HL-60 (cell line): Measurements from ENCODE around the gene SNX1.

Source experiments
- DNase-seq, 2 experiments: peaks; one replicate each; pipeline ENCODE4 v3.0.0-alpha.2; 2010 to 2020; ENCODE audit warnings: low read depth in 1 of 2, low spot score in 1 of 2
- H3K27ac ChIP-seq: fragments of 250-450 bp; sonication (Bioruptor Pico); replicated peaks from 2 replicates; pipeline ENCODE4 v1.5.1; 2020; ENCODE audit warnings: mild to moderate bottlenecking, moderate library complexity
- H3K27me3 ChIP-seq: fragments of 250-450 bp; sonication (Bioruptor Pico); 2 replicates; pipeline ENCODE4 v1.5.1; 2021; ENCODE audit warnings: mild to moderate bottlenecking, moderate library complexity; ENCODE audit not compliant: insufficient read depth, poor library complexity, severe bottlenecking
- H3K4me3 ChIP-seq: replicated peaks from 2 replicates; pipeline ENCODE4 v1.5.1; 2011; ENCODE audit warnings: mild to moderate bottlenecking, control low read depth, low read length; ENCODE audit not compliant: insufficient read depth
- CTCF ChIP-seq: IDR thresholded peaks from one replicate; pipeline ENCODE4 v1.5.1; 2011; ENCODE audit warnings: low read length, control low read depth, inconsistent platforms; ENCODE audit not compliant: insufficient read depth
- GABPA ChIP-seq: IDR thresholded peaks from 2 replicates; pipeline ENCODE4 v1.6.1; 2012; ENCODE audit warnings: low read depth
- POLR2AphosphoS5 ChIP-seq: IDR thresholded peaks from 2 replicates; pipeline ENCODE4 v1.6.1; 2012; ENCODE audit warnings: low read depth
- REST ChIP-seq: IDR thresholded peaks from 2 replicates; pipeline ENCODE4 v1.6.1; 2012; ENCODE audit warnings: low read depth; ENCODE audit not compliant: insufficient replicate concordance
- SPI1 ChIP-seq: IDR thresholded peaks from 2 replicates; pipeline ENCODE4 v1.6.1; 2012; ENCODE audit warnings: low read depth, mild to moderate bottlenecking, borderline replicate concordance

The SNX1 gene

DNA sequence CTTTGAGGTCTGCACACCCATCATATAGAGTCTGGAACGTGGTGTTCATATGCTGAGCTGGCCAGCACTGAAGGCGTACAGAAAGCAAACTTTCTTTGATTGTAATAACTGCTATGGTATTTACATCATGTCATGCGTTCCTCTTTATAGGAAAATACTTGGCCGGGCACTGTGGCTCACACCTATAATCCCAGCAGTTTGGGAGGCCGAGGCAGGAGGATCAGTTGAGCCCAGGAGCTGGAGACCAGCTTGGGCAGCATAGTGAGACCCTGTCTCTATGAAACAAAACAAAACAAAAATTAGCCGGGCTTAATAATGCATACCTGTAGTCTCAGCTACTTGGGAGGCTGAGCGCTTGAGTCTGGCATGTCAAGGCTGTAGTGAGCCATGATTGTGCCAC, 52.4 kb downstream of the SNX1 start:
- no peak for TF ChIP-seq CTCF
- TF ChIP-seq GABPA, result no peak
- no peak for TF ChIP-seq POLR2AphosphoS5
- no peak for TF ChIP-seq SPI1
- no peak for TF ChIP-seq REST
- H3K4me3 ChIP-seq, result no peak overlapping the region
- H3K27me3 ChIP-seq, result peaks cover 19% of the 10 kb centered on the region
- H3K27ac ChIP-seq, result no peak overlapping the region
- DNase-seq, result no peak

DNA sequence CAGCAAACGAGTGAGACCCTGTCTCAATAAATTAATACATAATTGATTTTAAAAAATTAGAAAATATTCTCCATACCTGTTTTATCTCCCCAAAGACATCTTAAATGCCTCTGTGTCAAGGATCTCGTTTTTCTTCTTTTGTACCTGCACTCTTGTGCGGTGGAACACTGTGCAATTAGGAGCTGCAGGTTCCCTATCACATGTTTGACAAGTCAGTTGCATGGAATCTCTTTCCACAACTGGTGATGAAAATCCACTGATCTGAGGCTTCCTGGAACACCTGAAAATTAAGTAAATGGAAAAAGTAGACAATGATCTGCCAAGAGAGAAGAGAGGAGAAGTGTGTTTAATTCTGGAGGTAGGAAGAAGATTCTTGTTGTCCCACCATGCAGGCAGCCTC, 52.8 kb downstream of the SNX1 start:
- Histone ChIP-seq H3K27ac (no peak overlapping the region), H3K27me3 (peaks cover 19% of the 10 kb centered on the region), H3K4me3 (no peak overlapping the region)
- no peak for DNase-seq
- TF ChIP-seq CTCF (no peak), POLR2AphosphoS5 (no peak), REST (no peak), GABPA (no peak), SPI1 (no peak)

GRCh38 chr15:64149424-64149823, 53.6 kb downstream of the SNX1 start:
- TF ChIP-seq CTCF (no peak), SPI1 (no peak), POLR2AphosphoS5 (no peak), GABPA (no peak), REST (no peak)
- peak in 1 of 2 experiments; percentile 48 for DNase-seq

More at GRCh38 chr15:64149424-64149823, 53.6 kb downstream of the SNX1 start:
- Histone ChIP-seq H3K4me3 (no peak overlapping the region), H3K27ac (no peak overlapping the region), H3K27me3 (peaks cover 19% of the 10 kb centered on the region)
